Measurements from ENCODE around the gene NALCN.

NALCN gene

GRCh38 chr13:101205408-101205807 lies 210.9 kb downstream of the NALCN start:
- DNase-seq (ENCODE audit: low read depth): no peak

- no peak for DNase-seq (ENCODE audit: low read depth)
Observed at GRCh38 chr13:101204270-101205020, 211.9 kb downstream of the NALCN start.

- DNase-seq (ENCODE audit: low read depth): no peak
Observed at GRCh38 chr13:101202590-101202989, 213.7 kb downstream of the NALCN start.

- no peak for DNase-seq (ENCODE audit: low read depth)
Observed at GRCh38 chr13:101190976-101191375, 225.3 kb downstream of the NALCN start.

GRCh38 chr13:101190337-101190736 lies 226.0 kb downstream of the NALCN start:
- no peak for DNase-seq (ENCODE audit: low read depth)

GRCh38 chr13:101185606-101186005 lies 230.7 kb downstream of the NALCN start:
- DNase-seq (ENCODE audit: low read depth): no peak

- DNase-seq (ENCODE audit: low read depth): no peak
Observed at GRCh38 chr13:101181076-101181685, 235.1 kb downstream of the NALCN start.

- DNase-seq (ENCODE audit: low read depth): no peak
Observed at GRCh38 chr13:101179021-101179420, 237.3 kb downstream of the NALCN start.

- no peak for DNase-seq (ENCODE audit: low read depth)
Observed at GRCh38 chr13:101178406-101178805, 237.9 kb downstream of the NALCN start.

- no peak for DNase-seq (ENCODE audit: low read depth)
Observed at GRCh38 chr13:101170306-101170705, 246.0 kb downstream of the NALCN start.

- DNase-seq (ENCODE audit: low read depth): no peak
Observed at GRCh38 chr13:101157261-101157660, 259.0 kb downstream of the NALCN start.

- no peak for DNase-seq (ENCODE audit: low read depth)
Observed at GRCh38 chr13:101155920-101156319, 260.4 kb downstream of the NALCN start.

GRCh38 chr13:101152184-101152583 lies 264.1 kb downstream of the NALCN start:
- DNase-seq (ENCODE audit: low read depth): no peak

GRCh38 chr13:101150998-101151397 lies 265.3 kb downstream of the NALCN start:
- DNase-seq (ENCODE audit: low read depth): no peak

- DNase-seq (ENCODE audit: low read depth): no peak
Observed at GRCh38 chr13:101149735-101150384, 266.4 kb downstream of the NALCN start.

GRCh38 chr13:101146101-101146898 lies 270.0 kb downstream of the NALCN start:
- DNase-seq (ENCODE audit: low read depth): no peak

- DNase-seq (ENCODE audit: low read depth): no peak
Observed at GRCh38 chr13:101144808-101145419, 271.4 kb downstream of the NALCN start.

- DNase-seq (ENCODE audit: low read depth): no peak
Observed at GRCh38 chr13:101140936-101141335, 275.4 kb downstream of the NALCN start.

- DNase-seq (ENCODE audit: low read depth): no peak
Observed at GRCh38 chr13:101140087-101140770, 276.1 kb downstream of the NALCN start.

- DNase-seq (ENCODE audit: low read depth): no peak
Observed at GRCh38 chr13:101139081-101139480, 277.2 kb downstream of the NALCN start.

GRCh38 chr13:101127741-101128353 lies 288.5 kb downstream of the NALCN start:
- DNase-seq (ENCODE audit: low read depth): no peak
